ENCODE measurements around the gene AQP9.
A peak's percentile ranks its signal among the peaks of the same experiment; 100 is the strongest.
"Not testable (repeated sequence)": the region's sequence is repeated elsewhere in the genome, so short reads cannot be mapped to it uniquely, and the experiment has no call there.

Gene AQP9

DNA sequence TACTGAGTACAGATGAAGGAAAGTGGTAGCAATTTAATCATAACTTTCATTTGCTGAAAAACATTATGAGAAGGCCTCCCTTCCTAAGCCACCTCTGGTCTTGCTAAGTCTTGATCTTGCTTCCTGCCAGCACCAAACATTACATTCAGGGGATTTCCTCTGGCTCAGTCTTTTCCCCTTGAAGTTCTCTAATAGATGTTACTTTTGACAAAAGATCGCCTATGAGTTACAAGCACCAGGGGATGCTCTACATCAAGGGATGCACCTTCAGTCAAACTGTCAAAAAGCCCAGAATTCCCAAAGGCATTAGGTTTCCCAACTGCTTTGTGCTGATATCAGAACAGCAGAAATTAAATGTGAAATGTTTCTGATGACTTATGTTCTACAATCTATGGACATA, 47.3 kb downstream of the AQP9 start:
- no peak for DNase-seq

DNA sequence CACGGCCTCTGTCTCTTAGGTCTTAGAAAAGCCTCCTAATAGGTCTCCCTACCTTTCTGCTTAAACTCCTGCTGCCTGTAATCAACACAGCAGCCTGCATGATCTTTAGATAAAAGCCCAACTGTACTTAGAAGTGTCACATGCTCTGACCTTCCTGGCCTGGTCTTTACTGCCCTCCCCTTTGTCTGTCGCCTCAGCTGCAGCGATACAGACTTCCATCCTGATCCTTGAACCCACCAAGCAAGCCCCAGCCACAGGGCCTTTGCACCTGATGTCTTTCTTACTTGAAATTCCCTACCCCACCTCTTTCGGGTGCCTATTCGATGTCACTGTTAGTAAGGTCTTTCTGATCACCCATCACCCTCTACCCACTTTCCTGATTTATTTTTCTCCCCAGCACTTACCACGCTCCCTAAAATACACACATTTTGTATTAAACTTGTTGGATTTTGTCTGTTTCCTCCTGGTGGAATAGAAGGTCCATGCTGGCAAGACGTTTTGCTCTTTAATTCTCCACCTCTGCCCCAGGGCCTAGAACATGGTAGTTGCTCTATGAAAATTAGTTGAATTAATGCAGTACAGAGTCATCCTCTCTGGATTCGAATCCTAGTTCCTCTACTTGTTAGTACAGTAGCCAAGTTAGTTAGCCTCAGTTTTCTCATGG, 51.1 kb downstream of the AQP9 start:
- DNase-seq = no peak

DNA sequence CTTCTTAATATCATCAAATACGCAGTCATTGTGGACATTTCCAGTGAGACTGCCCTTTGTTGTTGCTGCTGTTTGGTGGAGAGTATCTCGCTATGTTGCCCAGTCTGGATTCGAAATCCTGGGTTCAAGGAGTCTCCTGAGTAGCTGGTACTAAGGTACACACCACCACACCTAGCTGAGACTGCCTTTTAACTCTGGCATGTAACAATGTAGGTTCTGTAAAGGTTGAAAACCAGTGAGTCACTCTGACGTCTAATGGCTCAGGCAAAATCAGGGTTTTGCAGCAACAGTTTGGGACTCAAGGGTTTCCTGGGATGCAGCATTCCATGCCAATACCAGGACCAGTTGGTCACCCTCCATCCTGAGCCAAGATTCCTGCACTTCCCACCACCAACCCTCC, 52.2 kb downstream of the AQP9 start:
- no peak for DNase-seq

DNA sequence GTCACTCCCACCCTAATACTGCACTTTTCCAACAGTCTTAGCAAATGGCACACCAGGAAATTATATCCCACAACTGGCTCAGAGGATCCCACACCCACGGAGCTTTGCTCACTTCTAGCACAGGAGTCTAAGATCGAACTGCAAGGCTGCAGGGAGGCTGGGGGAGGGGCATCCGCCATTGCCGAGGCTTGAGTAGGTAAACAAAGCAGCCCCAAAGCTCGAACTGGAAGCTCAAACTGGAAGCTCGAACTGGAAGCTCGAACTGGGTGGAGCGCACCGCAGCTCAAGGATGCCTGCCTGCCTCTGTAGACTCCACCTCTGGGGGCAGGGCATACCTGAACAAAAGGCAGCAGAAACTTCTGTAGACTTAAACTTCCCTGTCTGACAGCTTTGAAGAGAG, 55.5 kb downstream of the AQP9 start:
- DNase-seq = not testable (repeated sequence)

DNA sequence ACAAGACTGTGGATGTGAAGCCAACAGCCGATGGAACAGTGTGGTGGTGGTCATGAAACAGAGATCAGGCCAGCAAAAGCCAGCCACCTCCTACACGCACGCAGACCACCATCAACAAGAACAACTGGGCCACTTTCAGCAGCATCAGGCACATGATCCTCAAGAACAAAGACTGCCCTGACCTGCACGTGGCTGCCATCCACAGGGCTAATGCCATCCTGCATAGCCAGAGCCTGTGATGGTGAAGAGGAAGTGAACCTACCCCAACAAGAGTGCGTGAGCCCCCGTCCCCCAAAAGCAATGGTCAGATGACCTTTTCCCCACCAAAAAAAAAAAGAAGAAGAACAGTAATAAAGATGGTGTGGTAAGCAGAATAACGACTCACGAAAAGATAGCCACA, 62.6 kb downstream of the AQP9 start:
- DNase-seq = no peak

DNA sequence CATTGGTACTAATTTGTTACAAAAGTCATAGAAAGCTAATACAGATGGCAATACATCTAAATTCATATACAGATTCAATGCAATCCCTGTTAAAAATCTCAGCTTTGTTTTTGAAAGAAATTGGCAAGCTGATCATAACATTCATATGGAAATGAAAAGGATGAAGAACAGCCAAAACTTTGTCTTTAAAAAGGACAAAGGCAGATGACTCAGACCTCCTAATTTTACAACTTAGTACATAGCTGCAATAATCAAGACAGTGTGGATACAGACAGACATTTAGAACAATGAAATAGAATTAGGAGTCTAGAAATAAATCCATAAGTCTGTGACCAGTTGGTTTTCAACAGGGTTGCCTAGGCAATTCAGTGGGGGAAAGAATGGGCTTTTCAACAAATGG, 63.3 kb downstream of the AQP9 start:
- DNase-seq = no peak

DNA sequence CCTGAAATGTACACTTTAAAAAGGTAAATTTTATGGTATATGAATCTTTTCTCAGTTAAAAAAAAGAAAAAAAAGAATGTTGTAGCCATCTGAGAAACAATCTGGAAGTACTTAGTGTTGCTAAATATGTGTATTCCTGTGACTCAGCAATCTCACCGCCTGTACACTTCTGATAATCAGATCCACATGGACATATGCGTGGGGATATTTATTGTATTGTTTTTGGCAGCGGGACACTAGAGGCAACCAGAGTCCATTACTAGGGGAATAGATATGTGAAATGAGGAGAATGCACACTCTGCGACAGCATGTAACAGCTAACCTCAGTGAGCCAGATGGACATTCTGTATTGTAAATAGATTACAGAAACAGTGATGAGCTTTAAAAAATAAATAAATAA, 65.4 kb downstream of the AQP9 start:
- no peak for DNase-seq

DNA sequence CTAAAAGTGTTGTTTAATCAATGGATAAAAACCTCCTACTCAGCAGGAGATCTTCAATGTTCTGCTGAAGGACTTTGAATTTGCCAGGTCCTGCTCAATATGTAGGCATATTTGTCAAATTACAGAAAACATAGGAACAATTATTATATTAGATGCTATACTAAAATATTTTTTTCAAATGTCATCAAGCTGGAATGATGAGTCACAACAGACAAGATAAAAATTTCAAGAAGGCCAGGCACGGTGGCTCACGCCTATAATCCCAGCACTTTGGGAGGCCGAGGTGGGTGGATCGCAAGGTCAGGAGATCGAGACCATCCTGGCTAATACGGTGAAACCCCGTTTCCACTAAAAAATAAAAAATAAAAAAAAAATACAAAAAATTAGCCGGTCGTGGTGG, 68.0 kb downstream of the AQP9 start:
- DNase-seq = no peak

DNA sequence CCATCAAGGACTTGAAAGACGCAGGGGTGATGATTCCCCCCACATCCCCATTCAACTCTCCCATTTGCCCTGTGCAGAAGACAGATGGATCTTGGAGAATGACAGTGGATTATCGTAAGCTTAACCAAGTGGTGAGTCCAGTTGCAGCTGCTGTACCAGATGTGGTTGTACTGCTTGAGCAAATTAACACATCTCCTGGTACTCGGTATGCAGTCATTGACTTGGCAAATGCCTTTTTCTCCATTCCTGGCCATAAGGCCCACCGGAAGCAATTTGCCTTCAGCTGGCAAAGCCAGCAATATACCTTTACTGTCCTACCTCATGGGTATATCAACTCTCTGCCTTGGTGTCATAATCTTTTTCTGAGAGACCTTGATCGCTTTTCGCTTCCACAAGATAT, 70.0 kb downstream of the AQP9 start:
- DNase-seq = not testable (repeated sequence)

DNA sequence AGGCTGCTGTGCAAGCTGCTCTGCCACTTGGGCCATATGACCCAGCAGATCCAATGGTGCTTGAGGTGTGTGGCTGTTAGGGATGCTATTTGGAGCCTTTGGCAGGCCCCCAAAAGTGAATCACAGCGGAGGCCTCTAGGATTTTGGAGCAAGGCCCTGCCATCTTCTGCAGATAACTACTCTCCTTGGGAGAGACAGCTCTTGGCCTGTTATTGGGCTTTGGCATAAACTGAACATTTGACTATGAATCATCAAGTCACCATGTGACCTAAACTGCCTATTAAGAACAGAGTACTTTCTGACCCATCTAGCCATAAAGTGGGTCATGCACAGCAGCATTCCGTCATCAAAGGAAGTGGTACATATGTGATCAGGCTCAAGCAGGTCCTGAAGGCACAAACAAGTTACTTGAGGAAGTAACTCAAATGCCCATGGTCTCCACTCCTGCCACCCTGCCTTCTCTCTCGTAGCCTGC, 70.9 kb downstream of the AQP9 start:
- DNase-seq = not testable (repeated sequence)

DNA sequence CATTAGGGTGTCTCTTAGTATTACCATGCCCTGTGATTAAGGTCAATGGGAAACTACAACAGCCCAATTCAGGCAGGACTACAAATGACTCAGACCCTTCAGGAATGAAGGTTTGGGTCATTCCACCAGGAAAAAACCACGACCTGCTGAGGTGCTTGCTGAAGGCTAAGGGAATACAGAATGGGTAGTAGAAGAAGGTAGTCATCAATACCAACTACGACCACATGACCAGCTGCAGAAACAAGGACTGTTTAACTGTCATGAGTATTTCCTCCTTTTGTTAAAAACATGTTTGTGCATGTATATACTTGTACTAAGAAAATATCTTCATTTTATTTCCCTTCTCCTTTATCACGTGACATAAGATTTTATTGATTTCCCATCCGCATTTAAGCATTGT, 71.8 kb downstream of the AQP9 start:
- not testable (repeated sequence) for DNase-seq

DNA sequence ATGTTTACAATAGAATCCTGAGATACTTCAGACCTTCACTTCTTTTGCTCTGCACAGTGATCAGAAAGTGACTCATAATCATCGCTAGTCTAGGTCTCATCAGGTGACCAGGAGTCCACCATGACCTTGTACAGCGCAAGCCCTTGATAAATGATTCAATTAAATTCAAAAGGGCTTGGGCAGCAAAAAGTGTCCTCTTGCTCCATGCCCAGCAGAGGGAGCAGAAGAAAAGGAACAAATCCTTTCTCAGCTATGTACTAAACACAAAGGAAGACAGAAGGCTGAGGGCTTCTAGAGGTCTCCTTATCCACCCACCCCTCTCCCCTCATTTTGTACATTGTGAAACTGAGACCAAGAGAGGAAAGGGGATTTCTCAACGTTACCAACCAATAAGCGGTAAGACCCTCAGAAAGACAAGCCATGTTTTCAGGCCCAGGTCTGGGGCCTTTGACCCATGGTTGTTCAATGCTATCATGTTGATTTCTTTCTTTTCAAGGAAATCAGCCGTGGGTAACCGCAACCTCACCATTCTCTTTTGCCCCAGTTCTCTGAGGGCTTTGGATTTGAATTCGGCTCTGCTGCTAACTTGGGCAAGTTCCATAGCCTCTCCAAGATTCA, 74.8 kb downstream of the AQP9 start:
- DNase-seq = no peak

DNA sequence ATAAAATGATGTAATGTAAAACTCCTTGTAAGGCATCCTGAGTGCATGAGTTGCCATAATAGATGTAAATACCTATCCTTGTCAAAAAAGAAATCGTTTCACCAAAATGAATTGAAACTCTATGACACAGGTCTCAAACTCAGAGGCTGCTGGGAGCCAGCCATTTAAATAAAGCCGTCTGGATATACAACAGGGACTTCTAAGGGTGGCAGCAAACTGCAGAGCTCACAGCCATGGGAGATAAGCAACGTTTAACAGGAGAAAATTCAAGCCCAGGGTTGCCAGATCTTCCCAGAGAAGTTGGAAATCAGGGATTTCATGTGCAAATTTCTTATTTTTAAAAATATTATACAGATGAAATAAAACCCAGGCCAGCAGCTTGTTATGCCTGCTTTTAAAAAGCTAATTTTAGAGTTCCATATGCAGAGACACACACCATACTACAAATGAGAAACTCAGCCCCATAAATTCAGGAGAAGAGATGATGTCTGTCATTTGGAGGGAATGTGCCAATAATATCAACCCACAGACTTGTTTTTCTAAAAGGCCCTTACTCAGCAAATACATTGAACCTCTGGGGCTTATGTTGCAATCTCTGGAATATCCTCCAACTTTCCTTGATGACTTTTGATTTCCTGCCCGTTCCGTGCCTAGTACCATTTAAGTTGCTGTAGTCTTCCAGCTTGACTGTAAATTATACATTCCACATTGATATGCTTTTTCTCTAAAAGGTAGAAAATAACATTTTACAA, 75.6 kb downstream of the AQP9 start:
- no peak for DNase-seq

DNA sequence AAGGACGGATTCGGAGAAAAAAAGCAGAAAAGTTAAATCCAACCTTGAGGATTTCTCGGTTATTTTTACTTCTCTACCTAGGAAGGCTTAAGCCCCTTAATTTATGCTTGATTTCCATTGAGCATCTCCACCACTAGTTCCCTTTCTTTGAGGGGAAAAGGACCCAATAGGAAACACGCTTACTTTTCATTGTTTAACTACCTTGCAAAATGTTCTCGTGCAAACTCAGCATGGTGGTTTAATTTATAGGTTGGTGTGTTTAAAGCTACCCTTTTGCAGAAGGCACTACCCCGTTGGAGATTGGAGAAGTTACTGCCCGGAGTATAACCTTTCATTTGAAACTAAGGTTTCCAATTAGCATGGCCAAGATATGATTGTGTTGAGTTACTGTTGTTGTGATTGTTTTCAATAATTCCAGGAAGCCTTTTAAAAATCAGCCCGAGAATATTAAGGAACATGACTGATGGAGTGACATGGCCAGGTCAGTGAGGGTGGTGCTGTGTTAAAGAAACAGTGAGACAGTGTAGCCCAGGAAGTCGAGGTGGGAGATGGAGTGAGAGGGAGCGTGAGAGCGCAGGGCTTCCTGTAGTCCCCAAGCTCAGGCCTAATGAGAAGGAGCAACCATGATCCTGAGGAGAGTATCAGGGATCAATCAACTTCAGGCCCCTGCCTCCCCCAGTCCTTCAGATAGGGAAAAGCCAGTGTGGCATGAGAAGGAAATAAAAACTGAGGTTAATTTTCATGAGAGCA, 76.6 kb downstream of the AQP9 start:
- DNase-seq = no peak

DNA sequence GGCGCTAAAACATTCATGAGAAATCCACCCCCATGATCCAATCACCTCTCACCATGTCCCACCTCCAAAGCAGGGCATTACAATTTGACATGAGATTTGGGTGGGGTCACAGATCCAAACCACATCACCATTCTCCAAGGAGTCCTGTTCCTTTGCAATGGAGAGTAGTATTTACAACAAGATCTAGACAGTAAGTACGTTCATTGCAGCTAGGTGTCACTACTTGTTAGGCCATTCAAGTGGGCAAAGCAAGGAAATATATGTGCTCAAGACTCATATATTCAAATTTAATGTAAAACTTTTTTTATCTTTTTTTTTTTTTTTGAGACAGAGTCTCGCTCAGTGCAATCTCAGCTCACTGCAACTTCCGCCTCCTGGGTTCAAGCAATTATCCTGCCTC, 79.3 kb downstream of the AQP9 start:
- no peak for DNase-seq

DNA sequence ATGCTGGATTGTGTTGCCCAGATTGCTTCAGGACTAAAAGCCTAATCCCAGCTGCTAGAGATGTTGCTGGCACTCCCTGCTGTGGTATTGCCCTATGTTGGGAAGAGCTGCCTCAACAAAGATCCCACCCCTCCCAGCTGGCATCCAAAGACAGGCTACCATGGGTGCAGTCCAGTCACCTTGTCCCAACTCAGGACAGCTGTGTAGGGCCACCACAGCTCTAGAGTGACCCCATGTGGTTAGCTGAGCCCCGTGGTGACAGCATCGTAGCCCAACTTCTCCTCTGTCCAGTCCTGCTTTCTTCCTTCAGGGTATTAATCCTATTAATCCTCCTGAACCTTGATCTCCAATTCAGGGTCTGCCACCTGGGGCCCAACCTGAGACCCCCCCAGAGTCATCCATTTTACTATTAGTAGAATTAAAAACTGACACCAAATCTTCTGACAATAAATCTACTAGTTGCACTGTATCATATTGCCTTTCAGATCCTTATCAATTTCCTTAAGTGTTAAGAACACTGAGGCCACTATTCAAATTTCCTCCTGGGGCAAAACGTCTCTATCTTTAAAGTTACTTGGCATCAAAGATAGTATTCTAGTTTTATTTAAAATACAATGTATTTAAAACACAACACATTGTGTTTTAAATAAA, 83.5 kb downstream of the AQP9 start:
- no peak for DNase-seq

DNA sequence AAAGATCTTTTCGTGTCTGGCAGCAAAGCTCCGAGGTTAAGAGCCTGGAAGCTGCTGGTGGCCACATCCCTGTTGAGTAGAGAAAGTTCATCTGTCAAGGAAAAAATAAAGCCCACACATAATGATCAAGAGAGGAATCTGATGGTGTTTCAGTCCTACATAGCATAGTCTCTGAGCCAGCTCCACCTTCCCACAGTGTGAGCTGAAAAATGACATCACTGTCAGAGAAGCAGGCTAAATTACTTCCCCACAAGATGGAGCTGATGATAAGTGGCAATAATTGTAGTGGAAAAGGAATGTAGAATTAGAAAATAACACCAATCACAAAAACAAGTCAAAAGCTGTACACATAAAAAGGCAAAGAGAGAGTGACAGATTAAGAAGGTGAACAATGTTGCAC, 84.5 kb downstream of the AQP9 start:
- DNase-seq = no peak

DNA sequence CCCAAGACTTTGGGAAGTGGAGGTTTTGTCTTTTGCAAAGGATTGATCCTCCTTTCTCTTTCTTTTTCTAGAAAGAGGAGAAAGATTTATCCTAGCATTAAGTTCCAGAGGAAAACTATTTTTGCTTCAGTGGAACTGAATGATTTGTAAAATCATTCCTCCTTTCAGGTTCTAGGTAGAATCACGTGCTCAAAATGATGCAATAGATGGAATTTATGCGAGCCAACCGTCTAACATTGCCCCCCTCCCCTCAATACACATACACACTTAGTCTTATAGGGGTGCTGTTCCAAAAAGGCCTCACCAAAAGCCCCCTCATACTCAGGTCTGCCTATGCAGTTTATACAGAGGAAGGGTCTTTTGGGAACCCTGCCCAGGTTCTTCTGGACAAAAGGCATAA, 85.3 kb downstream of the AQP9 start:
- no peak for DNase-seq

DNA sequence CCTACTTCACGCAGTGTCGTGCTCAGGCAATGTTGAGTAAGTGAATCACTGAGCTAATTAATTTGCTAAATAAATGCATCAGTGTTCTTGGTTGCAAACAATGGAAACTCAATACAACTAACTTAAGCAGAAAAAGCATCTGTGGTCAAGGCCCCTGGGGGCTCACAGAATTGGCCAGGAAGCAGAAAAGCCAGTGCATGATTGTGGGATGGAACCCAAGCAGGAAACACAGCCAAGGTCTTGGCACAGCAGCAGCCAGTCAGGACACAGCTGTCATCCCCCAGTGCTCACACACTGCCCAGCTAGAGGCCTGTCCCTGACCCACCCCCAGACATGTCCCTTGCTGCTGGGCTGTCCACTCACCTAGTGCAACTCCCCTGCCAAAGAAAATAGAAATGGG, 85.9 kb downstream of the AQP9 start:
- DNase-seq = no peak

DNA sequence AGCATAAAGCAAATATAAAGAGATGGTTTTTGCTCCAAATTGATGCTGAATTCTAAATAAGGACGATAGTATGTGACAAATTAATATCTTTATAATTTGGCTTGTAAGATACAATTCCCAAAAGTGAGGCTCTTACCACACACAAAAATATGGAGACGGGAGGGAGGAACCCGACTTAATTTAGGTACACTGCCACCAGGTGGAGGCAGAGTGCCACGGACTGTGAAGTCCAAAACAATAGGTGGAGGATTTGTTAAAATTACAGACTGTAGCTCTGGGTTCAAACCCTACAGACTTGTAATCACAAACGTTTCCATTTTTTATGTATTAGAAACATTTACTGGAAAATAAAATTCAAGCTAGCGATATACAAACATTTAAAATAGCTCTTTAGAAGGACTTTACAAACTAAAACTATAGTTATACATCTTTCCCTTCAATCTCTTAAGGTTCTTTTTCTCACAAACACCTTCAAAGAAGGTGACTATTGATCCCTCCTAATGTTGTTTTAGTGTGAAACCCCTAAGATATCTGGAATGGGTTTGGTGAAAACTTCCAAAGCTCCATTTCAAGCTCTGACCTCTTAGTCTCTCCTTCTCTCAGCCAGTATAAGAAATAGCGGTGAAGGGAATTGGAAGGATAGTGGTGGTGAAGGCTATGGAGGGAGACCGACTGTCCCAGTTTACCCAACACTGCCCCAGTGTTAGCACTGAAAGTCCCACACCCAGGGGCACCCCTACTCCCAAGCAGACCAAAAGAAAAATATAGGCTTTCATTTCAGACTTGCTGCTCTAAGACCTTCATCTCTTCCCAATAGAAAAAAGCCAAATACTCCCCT, 89.7 kb downstream of the AQP9 start:
- DNase-seq = peak; percentile 60

DNA sequence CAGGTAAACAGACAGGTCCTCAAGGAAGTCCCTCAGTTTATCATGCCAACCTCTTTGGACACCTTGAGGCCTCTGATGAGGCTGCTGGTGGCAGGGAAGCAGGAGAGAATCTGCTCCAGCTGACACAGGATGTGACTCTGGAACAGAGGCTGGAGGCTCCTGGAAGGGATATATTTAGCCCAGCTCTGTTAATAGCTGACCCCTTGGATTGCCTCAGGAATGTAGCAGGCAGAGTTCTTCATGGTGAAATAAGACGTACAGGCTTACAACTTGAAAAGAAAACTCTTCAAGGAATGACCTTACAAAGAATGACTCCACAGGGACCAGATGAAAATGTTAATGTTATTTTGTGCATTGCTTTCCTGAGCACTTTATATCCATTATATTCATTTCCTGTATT, 90.5 kb downstream of the AQP9 start:
- DNase-seq = no peak

DNA sequence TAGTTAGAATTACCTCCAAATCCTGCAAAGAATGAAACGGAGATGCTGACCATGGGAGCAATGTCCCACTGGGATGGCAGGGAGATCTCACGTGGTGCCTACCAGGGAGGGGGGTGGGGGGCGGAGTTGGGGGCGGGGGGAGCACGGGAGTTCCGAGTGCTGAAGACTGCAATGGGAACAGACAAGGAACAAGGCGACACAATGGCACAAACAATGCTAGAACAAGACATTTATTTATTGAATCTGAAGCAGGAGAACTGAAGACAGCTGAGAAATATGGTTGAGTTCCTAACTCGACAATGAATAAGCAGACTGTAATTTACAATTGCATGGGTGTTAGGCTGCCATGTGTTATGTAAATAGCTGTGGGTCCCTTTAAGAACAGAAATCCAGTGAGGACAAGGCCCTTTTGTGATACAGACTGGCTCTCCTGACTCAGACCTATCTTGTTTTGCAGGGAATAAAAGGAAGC, 91.2 kb downstream of the AQP9 start:
- no peak for DNase-seq
